ENCODE data around the gene RTEL1. TPM values are rescaled to one million over a fixed set of nuclear protein-coding genes. Genes with fewer than 3 reads are reported as not detected.

The RTEL1 gene
- total and polyA plus RNA-seq, 9 of the 15 experiments (the other 6 are each of a cell fraction or from before 2014, with no cell fraction given): 0.36 to 61.0 (median 17.9) TPM

DNA sequence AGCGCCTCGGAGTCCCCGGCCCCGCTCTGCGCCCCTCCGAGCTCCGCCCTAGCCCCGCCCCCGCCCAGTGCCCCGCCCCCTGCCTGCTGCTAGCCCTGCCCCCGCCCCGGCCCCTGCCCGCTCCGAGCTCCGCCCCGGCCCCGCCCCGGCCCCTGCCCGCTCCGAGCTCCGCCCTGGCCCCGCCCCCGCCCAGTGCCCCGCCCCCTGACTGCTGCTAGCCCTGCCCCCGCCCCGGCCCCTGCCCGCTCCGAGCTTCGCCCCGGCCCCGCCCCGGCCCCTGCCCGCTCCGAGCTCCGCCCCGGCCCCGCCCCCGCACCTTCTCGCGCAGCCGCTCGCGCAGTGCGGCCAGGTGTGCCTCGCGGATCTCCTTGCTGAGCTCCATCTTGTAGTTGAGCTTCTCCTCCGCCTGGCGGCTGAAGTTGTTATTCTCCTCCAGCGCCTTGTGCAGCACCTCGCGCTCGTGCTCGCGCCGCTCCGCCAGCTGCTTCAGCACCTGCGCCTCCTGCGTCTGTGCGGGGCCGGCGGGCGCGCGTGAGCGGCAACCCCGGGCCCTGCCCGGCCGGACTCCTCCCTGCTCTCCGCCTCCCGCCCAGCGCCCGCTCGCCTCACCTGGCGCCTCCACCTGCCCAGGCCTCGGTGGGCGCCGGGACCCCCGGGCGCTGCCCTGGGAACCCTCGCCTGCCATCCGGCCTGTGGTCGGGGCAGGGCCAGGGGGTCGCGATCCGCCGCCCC lies 16.2 kb upstream of the RTEL1 start (continued):
- TF ChIP-seq PTRF (tag; IDR thresholded peaks at IDR 0.05) (no peak), FUS (optimal IDR thresholded peaks at IDR 0.05; ENCODE audit: low read depth, low read length) (no peak), RFX5 (IDR thresholded peaks at IDR 0.05; ENCODE audit: low read depth, low read length) (no peak), AFF4 (CRISPR knock-in tag; IDR thresholded peaks at IDR 0.05) (no peak), MYC (IDR thresholded peaks at IDR 0.05; ENCODE audit: low read depth, low read length) (peak; percentile 84), MYC (CRISPR knock-in tag; IDR thresholded peaks at IDR 0.05; ENCODE audit: borderline replicate concordance, low read depth) (no peak), POLR2A (conservative IDR thresholded peaks at IDR 0.05) (no peak), OTX1 (CRISPR knock-in tag; IDR thresholded peaks at IDR 0.05) (no peak), ZNF280A (IDR thresholded peaks at IDR 0.05; ENCODE audit: low read depth, partially characterized antibody) (no peak), ZNF561 (CRISPR knock-in tag; conservative IDR thresholded peaks at IDR 0.05) (no peak), KDM2B (CRISPR knock-in tag; IDR thresholded peaks at IDR 0.05) (0 out of 2 replicates have a peak, but pooled peaks have one; percentile 35), PHTF2 (CRISPR knock-in tag; IDR thresholded peaks at IDR 0.05) (no peak), GABPB1 (CRISPR knock-in tag; IDR thresholded peaks at IDR 0.05) (no peak), HMG20A (CRISPR knock-in tag; conservative IDR thresholded peaks at IDR 0.05) (no peak)
- TF ChIP-seq, protein P1, sequence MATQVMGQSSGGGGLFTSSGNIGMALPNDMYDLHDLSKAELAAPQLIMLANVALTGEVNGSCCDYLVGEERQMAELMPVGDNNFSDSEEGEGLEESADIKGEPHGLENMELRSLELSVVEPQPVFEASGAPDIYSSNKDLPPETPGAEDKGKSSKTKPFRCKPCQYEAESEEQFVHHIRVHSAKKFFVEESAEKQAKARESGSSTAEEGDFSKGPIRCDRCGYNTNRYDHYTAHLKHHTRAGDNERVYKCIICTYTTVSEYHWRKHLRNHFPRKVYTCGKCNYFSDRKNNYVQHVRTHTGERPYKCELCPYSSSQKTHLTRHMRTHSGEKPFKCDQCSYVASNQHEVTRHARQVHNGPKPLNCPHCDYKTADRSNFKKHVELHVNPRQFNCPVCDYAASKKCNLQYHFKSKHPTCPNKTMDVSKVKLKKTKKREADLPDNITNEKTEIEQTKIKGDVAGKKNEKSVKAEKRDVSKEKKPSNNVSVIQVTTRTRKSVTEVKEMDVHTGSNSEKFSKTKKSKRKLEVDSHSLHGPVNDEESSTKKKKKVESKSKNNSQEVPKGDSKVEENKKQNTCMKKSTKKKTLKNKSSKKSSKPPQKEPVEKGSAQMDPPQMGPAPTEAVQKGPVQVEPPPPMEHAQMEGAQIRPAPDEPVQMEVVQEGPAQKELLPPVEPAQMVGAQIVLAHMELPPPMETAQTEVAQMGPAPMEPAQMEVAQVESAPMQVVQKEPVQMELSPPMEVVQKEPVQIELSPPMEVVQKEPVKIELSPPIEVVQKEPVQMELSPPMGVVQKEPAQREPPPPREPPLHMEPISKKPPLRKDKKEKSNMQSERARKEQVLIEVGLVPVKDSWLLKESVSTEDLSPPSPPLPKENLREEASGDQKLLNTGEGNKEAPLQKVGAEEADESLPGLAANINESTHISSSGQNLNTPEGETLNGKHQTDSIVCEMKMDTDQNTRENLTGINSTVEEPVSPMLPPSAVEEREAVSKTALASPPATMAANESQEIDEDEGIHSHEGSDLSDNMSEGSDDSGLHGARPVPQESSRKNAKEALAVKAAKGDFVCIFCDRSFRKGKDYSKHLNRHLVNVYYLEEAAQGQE (IDR thresholded peaks at IDR 0.05; ENCODE audit: borderline replicate concordance): peak; percentile 68; the same call in 1 of the 2 replicates
- TF ChIP-seq, protein P1 (CRISPR knock-in tag; IDR thresholded peaks at IDR 0.05; ENCODE audit: low read depth): peak; percentile 71; the same call in 1 of the 2 replicates
